Left lung (tissue), 10 donors: ENCODE data around the gene PRKRA. TPM values are rescaled to one million over a fixed set of nuclear protein-coding genes. Genes with fewer than 3 reads are reported as not detected.
A peak's percentile ranks its signal among the peaks of the same experiment; 100 is the strongest.

ENCODE experiments used
- ATAC-seq: fragments of 200-7000 bp; cut with Tn5 transposase; one replicate; pipeline ENCODE4 v1.9.1; 2020; ENCODE audit warnings: moderate library complexity
- DNase-seq, 4 donors: peaks; one replicate each; pipeline ENCODE4 v3.0.0-alpha.2; 2013 to 2020
- H3K27ac ChIP-seq, 2 donors: fragments of 200-600 bp; sonication (generic) in 1 of 2; one replicate each; pipeline versions ENCODE4 v1.5.0 to v1.8.0; 2020 to 2021
- H3K27me3 ChIP-seq, 2 donors: fragments of 200-600 bp; sonication (generic) in 1 of 2; one replicate each; pipeline versions ENCODE4 v1.5.0 to v1.8.0; 2020 to 2021
- H3K36me3 ChIP-seq, 2 donors: fragments of 200-600 bp; sonication (generic) in 1 of 2; one replicate each; pipeline versions ENCODE4 v1.5.0 to v1.8.0; 2020 to 2021
- H3K4me1 ChIP-seq, 2 donors: fragments of 200-600 bp; one replicate each; pipeline ENCODE4 v1.8.0; 2021
- H3K4me3 ChIP-seq, 2 donors: fragments of 200-600 bp; sonication (generic) in 1 of 2; one replicate each; pipeline versions ENCODE4 v1.5.0 to v1.8.0; 2020 to 2021; ENCODE audit warnings: mild to moderate bottlenecking in 1 of 2
- H3K9me3 ChIP-seq, 2 donors: fragments of 200-600 bp; sonication (generic) in 1 of 2; one replicate each; pipeline versions ENCODE4 v1.5.0 to v1.8.0; 2020 to 2021
- CTCF ChIP-seq, 2 donors: fragments of 200-600 bp; sonication (generic) in 1 of 2; IDR thresholded peaks; one replicate each; pipeline versions ENCODE4 v1.5.0 to v1.8.0; 2021; ENCODE audit warnings: antibody characterized with exemption in 2 of 2
- intact Hi-C, 2 donors: fragments of 100-400 bp; cut with DNase I; formaldehyde crosslinking; loops; one replicate each; pipeline versions ENCODE4 v1.11.2 to v1.14.2; 2022
- polyA plus RNA-seq, 6 donors: library from polyadenylated mRNA; unstranded; fragments of 120-200 nt; gene quantifications; one replicate each; pipeline ENCODE4 v1.2.1, GENCODE V29; 2013; ENCODE audit not compliant: insufficient read length in 6 of 6
- total RNA-seq, 2 donors: library from RNA; stranded (reverse); fragmentation: NEBNext Ultra II Directional; extraction: Animal tissue kit (Norgen Biotek cat#: 25700); gene quantifications; one replicate each; pipeline ENCODE4 v1.2.1, GENCODE V29; 2021
- donor health status: DM: no; HTN: yes; CAD: no.
- donor health status: DM: no; HTN: no; CAD: no.

PRKRA gene
- total and polyA plus RNA-seq, 8 donors: 45.2 to 83.5 (median 69.0) TPM

- intact Hi-C loops: no loop called here
- H3K4me1 ChIP-seq: no peaks in the 10 kb centered on the region
- H3K4me3 ChIP-seq: no peak overlapping the region
- H3K27ac ChIP-seq: no peak overlapping the region
- peak; percentile 25 for ATAC-seq
- no peak for TF ChIP-seq CTCF (IDR thresholded peaks at IDR 0.05)
- no peak for DNase-seq
- no peaks in the 10 kb centered on the region for H3K9me3 ChIP-seq
- H3K27me3 ChIP-seq: no peaks in the 10 kb centered on the region
- no peaks in the 10 kb centered on the region for H3K36me3 ChIP-seq
These were observed 62.7 kb downstream of the PRKRA start for GRCh38 chr2:178388287-178388686.

- Histone ChIP-seq H3K4me1 (no peaks in the 10 kb centered on the region), H3K27me3 (no peaks in the 10 kb centered on the region), H3K4me3 (no peak overlapping the region), H3K27ac (peak overlapping the region in 1 of 2 donors; percentile 15), H3K36me3 (no peaks in the 10 kb centered on the region), H3K9me3 (no peaks in the 10 kb centered on the region)
- DNase-seq (no peak), ATAC-seq (no peak)
- TF ChIP-seq CTCF (IDR thresholded peaks at IDR 0.05): no peak
- intact Hi-C loops: no loop called here
These were observed 63.9 kb downstream of the PRKRA start for GRCh38 chr2:178386986-178387597.

DNA sequence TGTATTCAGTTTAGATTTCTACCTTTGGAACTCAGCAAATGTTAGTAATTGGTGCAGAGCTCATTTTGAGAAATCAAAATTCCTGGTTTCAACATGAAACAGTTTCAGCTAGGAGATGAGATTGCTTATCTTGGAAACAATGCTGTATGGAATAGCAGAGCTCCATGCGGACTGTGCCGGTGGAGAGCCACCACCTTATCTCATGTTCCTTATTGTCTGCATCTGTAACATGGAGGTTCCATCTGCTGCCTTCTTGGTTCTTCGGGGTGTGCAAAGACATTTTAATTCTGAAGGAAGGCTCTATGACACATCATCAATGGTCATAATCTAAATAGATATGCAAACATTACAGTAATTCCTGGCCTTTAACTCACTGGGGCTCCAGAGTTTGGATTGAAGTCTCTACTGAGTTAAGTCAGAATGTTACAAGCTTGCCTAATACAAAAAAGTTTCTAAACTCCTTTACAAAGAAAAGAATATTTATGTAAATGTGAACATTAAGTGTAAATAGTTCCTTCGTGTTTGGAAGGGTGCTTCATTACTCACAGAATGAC is 65.3 kb downstream of the PRKRA start:
- Histone ChIP-seq H3K4me1 (no peaks in the 10 kb centered on the region), H3K4me3 (no peak overlapping the region), H3K27ac (no peak overlapping the region), H3K27me3 (no peaks in the 10 kb centered on the region), H3K9me3 (no peaks in the 10 kb centered on the region), H3K36me3 (no peaks in the 10 kb centered on the region)
- intact Hi-C loops: no loop called here
- DNase-seq: no peak
- no peak for ATAC-seq
- TF ChIP-seq CTCF (IDR thresholded peaks at IDR 0.05): no peak

DNA sequence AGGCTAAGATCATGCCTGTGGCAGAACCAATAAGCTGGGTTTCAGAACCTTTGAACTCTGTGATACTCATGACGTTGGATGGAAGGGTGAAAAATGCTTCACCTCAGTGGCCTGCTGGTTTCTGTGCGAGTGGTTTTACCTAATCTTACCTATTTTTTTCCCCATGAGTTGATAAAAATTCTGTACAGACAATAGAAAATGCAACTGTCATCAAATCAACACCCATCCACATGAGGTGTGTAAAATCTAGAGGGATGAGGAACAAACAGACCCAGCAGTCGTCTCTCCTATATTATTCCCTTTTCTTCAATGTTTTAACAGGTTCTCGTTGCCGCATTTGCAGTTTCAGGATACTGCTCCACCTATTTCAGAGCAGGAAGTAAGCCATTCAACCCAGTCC is 67.3 kb downstream of the PRKRA start:
- Histone ChIP-seq H3K27ac (no peak overlapping the region), H3K9me3 (no peaks in the 10 kb centered on the region), H3K4me1 (no peaks in the 10 kb centered on the region), H3K4me3 (no peak overlapping the region), H3K27me3 (no peaks in the 10 kb centered on the region), H3K36me3 (no peaks in the 10 kb centered on the region)
- no peak for TF ChIP-seq CTCF (IDR thresholded peaks at IDR 0.05)
- no peak for DNase-seq
- intact Hi-C loops: no loop called here
- no peak for ATAC-seq

Other genes starting within 250 kb of the PRKRA start
- 1 to 10 TPM; 2.0 to 2.7 TPM for gene PJVK, start 203 bp upstream of the PRKRA start, total RNA-seq
- gene PJVK, start 203 bp upstream of the PRKRA start, polyA plus RNA-seq: 10 to 100 TPM in 4 of 6 donors, 1 to 10 TPM in 2; 9.5 to 13.7 (median 13.1) TPM
- gene FKBP7, start 27.4 kb upstream of the PRKRA start, total RNA-seq: 10 to 100 TPM; 12.9 to 25.9 TPM
- gene FKBP7, start 27.4 kb upstream of the PRKRA start, polyA plus RNA-seq: 10 to 100 TPM; 60.8 to 73.6 (median 66.4) TPM
- gene PLEKHA3, start 29.3 kb upstream of the PRKRA start, total RNA-seq: 10 to 100 TPM; 30.3 to 35.7 TPM
- 10 to 100 TPM; 24.5 to 27.8 (median 26.4) TPM for gene PLEKHA3, start 29.3 kb upstream of the PRKRA start, polyA plus RNA-seq